HG02885 (cell line): Measurements from ENCODE around the gene KLHL12.
"Not testable (repeated sequence)": the region's sequence is repeated elsewhere in the genome, so short reads cannot be mapped to it uniquely, and the experiment has no call there.

Experiments
- ATAC-seq: cut with Tn5 transposase; IDR thresholded peaks from one replicate; pipeline ENCODE4 v1.9.1; 2021; ENCODE audit warnings: mild to moderate bottlenecking; ENCODE audit not compliant: unreplicated experiment, poor library complexity

Gene KLHL12

GRCh38 chr1:202952099-202952498 lies 25.1 kb upstream of the KLHL12 start:
- no peak for ATAC-seq

GRCh38 chr1:202951437-202951836 lies 24.4 kb upstream of the KLHL12 start:
- ATAC-seq = no peak

- no peak for ATAC-seq
These were observed 18.4 kb upstream of the KLHL12 start for GRCh38 chr1:202945483-202945882.

DNA sequence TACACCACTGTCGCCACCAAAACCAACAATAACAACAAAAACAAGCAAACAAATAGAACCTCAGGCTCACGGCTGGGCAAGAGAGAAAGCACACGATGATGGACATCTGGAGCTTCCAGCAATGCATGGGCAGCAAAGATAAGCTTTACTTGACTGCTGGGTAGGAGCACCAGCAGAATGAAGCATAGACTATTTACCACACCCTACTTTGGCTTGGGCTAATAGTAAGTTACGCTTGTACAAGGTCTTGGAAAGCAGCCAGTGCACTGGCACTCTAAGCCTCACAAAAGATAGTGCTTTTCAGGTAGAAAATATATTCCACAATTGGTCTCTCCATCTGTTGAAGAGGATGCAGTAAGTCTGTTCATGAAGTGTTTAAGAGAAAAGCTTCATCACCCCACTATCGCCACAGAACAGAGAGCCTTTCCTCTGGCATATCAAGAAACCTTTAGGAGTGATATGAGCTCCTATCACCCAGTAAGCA lies 17.4 kb upstream of the KLHL12 start:
- no peak for ATAC-seq

DNA sequence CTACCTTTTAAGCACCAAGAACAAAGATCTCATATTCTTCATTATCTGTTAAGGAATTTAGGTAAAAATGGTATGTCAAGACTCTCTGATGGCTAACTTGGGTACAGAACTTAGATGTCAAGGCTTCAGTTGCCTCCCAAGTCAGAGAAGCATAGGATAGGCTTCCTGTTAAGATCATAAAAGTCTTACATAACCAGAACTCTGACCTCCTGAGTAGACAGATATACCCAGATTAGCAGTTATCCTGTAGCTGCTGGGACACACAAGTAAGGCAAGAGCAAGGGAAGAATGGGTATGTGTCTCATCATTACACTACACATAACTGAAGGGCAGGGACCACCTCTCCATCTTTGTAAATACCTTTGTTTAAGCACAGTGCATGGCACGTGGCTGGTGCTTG lies 15.4 kb upstream of the KLHL12 start:
- no peak for ATAC-seq

GRCh38 chr1:202941372-202941771 lies 14.3 kb upstream of the KLHL12 start:
- no peak for ATAC-seq

DNA sequence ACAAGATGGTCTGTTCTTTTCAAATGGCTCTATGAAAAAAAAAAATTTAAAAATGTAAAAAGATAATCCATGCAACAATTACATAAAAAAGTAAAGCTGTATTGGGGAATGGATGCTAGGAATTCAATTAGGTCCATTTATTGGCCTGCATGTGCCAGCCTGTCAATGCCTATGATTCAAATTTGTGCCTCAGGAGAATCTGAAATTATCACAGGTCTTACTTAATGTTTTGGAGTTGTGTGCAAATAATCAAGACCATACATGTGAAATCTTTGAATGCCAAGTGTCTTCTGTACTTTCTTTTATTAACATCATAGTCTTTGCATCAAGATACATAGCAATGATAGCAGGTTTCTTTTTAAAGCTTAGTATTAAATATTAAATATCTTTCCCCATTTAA lies 13.5 kb upstream of the KLHL12 start:
- no peak for ATAC-seq

- no peak for ATAC-seq
These were observed 11.4 kb upstream of the KLHL12 start for GRCh38 chr1:202938287-202938925.

DNA sequence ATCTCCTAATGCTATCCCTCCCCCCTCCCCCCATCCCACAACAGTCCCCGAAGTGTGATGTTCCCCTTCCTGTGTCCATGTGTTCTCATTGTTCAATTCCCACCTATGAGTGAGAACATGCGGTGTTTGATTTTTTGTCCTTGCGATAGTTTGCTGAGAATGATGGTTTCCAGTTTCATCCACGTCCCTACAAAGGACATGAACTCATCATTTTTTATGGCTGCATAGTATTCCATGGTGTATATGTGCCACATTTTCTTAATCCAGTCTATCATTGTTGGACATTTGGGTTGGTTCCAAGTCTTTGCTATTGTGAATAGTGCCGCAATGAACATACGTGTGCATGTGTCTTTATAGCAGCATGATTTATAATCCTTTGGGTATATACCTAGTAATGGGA lies 9.4 kb upstream of the KLHL12 start:
- ATAC-seq = not testable (repeated sequence)

DNA sequence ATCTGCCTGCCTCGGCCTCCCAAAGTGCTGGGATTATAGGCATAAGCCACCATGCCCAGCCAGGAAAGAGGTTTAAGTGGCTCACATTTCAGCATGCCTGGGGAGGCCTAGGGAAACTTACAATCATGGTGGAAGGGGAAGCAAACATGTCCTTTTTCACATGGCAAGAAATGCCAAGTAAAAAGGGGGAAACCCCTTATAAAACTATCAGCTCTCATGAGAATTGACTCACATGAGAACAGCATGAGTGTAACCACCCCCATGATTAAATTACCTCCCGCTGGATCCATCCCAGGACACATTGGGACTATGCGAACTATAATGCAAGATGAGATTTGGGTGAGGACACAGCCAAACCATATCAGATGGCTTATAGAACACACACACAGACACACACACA lies 8.8 kb upstream of the KLHL12 start:
- no peak for ATAC-seq

DNA sequence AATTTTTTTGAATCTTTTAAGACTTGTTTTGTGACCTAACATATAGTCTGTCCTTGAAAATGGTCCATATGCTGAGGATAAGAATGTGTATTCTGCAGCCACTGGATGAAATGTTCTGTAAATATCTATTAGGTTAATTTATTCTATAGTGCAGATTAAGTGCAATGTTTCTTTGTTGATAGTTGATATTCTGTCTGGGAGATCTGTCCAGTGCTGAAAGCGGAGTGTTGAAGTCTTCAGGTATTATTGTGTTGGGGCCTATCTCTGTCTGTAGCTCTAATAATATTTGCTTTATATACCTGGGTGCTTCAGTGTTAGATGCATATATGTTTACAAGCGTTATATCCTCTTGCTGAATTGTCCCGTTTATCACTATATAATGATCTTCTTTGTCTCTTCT lies 7.7 kb upstream of the KLHL12 start:
- no peak for ATAC-seq

GRCh38 chr1:202932476-202932875 lies 5.4 kb upstream of the KLHL12 start:
- no peak for ATAC-seq

GRCh38 chr1:202923533-202923932 lies 3.5 kb downstream of the KLHL12 start:
- ATAC-seq = no peak

GRCh38 chr1:202919615-202920014 lies 7.4 kb downstream of the KLHL12 start:
- ATAC-seq = no peak

DNA sequence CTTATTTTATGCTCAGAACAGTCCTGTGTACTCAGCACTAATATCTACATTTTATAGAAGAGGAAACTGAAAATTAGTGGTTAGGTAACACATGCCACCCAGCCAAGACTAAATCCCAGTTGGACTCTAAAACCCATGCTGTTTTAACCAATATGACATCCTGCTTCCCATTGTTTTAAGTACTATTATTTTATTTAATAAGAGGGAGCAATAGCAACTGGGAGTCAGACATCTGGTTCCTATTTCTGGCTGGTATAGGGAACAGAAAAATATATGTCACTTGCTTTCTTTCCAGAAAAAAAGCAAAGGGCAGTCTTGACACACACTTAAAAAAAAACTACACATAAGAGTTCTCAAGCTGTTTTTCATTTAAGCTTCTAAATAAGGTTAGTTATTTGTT lies 11.9 kb downstream of the KLHL12 start:
- no peak for ATAC-seq

DNA sequence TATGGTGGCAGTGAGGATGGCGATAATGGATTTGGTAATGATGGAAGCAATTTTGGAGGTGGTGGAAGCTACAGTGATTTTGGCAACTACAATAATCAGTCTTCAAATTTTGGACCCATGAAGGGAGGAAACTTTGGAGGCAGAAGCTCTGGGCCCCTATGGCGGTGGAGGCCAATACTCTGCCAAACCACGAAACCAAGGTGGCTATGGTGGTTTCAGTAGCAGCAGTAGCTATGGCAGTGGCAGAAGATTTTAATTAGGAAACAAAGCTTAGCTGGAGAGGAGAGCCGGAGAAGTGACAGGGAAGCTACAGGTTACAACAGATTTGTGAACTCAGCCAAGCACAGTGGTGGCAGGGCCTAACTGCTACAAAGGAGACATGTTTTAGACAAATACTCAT lies 14.6 kb downstream of the KLHL12 start:
- ATAC-seq = not testable (repeated sequence)

GRCh38 chr1:202909494-202909893 lies 17.5 kb downstream of the KLHL12 start:
- no peak for ATAC-seq

DNA sequence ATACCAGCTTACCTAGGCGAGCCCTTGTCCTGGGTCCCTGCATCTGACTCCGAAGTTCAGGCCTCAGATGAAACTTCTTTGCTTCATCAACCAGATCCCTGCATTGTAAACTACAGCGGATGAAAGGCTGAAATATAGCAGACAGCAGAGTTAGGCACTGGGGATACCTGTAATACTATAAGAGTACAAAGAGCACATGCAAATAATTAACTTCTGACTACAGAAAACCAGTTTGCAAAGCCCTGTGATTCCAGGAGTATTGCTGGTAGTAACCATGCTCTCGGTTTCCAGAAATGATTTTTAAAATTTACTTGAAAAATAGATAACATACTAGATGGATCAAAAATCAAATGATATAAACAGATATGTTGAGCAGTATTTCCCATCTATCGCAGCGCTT lies 18.0 kb downstream of the KLHL12 start:
- ATAC-seq = no peak

DNA sequence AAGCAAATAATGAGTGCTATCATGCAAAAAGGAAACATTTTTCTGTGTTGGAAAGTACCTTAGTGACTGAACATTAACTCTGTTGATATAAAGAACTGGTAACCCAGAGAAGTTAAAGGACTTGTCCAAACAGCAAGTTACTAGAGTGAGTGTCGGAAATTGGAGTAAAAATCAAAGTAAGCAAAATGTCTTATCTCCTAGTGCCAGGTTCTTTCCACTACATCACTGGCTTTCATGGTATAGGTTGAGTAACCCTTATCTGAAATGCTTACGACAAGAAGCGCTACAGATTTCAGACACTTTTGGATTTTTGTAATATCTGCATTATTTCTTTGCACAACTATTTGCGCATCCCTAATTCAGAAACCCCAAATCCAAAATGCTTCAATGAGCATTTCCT lies 21.7 kb downstream of the KLHL12 start:
- no peak for ATAC-seq

DNA sequence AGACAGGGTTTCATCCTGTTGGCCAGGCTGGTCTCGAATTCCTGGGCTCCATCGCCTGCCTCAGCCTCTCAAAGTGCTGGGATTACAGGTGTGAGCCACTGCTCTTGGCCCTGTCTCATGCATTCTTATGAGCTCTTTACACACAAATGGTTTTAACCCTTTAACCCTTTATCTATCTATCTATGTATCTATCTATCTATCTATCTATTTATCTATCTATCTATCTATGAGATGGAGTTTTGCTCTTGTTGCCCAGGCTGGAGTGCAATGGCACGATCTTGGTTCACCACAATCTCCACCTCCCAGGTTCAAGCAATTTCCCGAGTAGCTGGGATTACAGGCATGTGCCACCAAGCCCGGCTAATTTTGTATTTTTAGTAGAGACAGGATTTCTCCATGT lies 23.2 kb downstream of the KLHL12 start:
- not testable (repeated sequence) for ATAC-seq

DNA sequence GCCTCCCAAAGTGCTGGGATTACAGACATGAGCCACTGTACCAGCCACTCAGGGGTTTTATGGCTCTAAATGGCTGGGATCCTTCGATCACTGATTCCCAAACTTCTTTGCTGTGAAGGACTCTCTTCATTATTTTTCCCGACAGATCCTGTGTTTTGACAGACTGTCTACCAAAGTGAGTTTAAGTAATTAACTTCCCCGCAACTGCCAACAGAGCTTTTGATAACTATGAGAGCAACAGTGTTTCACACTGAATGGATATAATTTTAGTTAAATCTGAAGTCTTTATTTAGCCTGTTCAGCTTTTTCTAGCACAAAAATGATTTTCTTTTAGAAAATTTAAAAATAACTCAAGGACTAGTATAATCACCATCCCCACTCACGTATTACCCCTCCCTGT lies 25.5 kb downstream of the KLHL12 start:
- ATAC-seq = no peak

- no peak for ATAC-seq
These were observed 34.5 kb downstream of the KLHL12 start for GRCh38 chr1:202892501-202892900.

- no peak for ATAC-seq
These were observed 36.6 kb downstream of the KLHL12 start for GRCh38 chr1:202890392-202890791.
